Fibroblast of villous mesenchyme (primary cell): ENCODE results near the gene GPR150. TPM values are rescaled to one million over a fixed set of nuclear protein-coding genes. Genes with fewer than 3 reads are reported as not detected.
"Not testable (repeated sequence)": the region's sequence is repeated elsewhere in the genome, so short reads cannot be mapped to it uniquely, and the experiment has no call there.

Source experiments
- DNase-seq: peaks from one replicate; pipeline ENCODE4 v3.0.0-alpha.2; 2010; ENCODE audit warnings: low read depth
- H3K4me3 ChIP-seq: 2 replicates; pipeline ENCODE4 v1.5.1; 2011; ENCODE audit warnings: low read depth, mild to moderate bottlenecking, low read length
- CTCF ChIP-seq: IDR thresholded peaks from 2 replicates; pipeline ENCODE4 v1.5.1; 2012; ENCODE audit warnings: low read depth, mild to moderate bottlenecking, low read length; ENCODE audit not compliant: insufficient read depth
- total RNA-seq: library from RNA; depleted of rRNA; stranded (reverse); fragments of >200 nt; gene quantifications from 2 replicates; pipeline ENCODE4 v1.2.3, GENCODE V29; 2012

GPR150 gene
- total RNA-seq, 1 donor: 0.43 TPM

GRCh38 chr5:95641741-95642220, 21.9 kb downstream of the GPR150 start:
- H3K4me3 ChIP-seq: no peak overlapping the region
- peak; percentile 95 for DNase-seq
- TF ChIP-seq CTCF: no peak

GRCh38 chr5:95643152-95643551, 23.3 kb downstream of the GPR150 start:
- DNase-seq: no peak
- no peak for TF ChIP-seq CTCF
- H3K4me3 ChIP-seq: no peak overlapping the region

GRCh38 chr5:95644351-95645042, 24.6 kb downstream of the GPR150 start:
- no peak overlapping the region for H3K4me3 ChIP-seq
- TF ChIP-seq CTCF: peak; percentile 82
- DNase-seq: peak; percentile 73

GRCh38 chr5:95646226-95646568, 26.3 kb downstream of the GPR150 start:
- not testable (repeated sequence) for DNase-seq, H3K4me3 ChIP-seq

GRCh38 chr5:95646569-95647431, 26.9 kb downstream of the GPR150 start, which contains the start of gene RFESD:
TSS of gene RFESD (plus strand) at chr5:95646777. CDS start at chr5:95652272, 5,495 bp downstream.
- TF ChIP-seq CTCF: no peak
- peak within 1 kb of the TSS; percentile 62 for H3K4me3 ChIP-seq
- DNase-seq: peak; percentile 98

- no peak overlapping the region for H3K4me3 ChIP-seq
- no peak for TF ChIP-seq CTCF
- DNase-seq: peak; percentile 69
These were observed 28.3 kb downstream of the GPR150 start for GRCh38 chr5:95647886-95648860.
